Measurements from ENCODE around the gene KRTAP5-8.

DNA sequence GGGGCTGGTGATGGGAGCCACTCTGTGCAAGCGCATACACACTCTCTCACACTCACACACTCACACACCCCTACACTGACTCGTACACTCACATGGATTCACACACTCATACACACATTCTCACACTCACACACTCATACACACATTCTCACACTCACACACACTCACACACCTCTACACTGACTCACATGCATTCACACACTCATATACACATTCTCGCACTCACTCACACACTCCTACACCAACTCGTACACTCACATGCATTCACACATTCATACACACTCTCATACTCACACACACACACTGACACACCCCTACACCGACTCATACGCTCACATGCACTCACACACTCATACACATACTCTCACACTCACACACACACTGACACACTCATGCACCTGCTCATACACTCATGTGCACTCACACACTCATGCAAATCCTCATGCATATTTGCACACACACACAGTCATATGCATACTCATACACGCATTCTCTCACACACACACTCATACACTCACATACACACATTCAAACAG lies 39.7 kb downstream of the KRTAP5-8 start:
- TF ChIP-seq POLR2A (IDR thresholded peaks at IDR 0.05; ENCODE audit: low read depth, low read length) (no peak), POLR2AphosphoS5 (IDR thresholded peaks at IDR 0.05; ENCODE audit: low read depth, low read length) (no peak)
